ENCODE data around the gene LIME1.

DNA sequence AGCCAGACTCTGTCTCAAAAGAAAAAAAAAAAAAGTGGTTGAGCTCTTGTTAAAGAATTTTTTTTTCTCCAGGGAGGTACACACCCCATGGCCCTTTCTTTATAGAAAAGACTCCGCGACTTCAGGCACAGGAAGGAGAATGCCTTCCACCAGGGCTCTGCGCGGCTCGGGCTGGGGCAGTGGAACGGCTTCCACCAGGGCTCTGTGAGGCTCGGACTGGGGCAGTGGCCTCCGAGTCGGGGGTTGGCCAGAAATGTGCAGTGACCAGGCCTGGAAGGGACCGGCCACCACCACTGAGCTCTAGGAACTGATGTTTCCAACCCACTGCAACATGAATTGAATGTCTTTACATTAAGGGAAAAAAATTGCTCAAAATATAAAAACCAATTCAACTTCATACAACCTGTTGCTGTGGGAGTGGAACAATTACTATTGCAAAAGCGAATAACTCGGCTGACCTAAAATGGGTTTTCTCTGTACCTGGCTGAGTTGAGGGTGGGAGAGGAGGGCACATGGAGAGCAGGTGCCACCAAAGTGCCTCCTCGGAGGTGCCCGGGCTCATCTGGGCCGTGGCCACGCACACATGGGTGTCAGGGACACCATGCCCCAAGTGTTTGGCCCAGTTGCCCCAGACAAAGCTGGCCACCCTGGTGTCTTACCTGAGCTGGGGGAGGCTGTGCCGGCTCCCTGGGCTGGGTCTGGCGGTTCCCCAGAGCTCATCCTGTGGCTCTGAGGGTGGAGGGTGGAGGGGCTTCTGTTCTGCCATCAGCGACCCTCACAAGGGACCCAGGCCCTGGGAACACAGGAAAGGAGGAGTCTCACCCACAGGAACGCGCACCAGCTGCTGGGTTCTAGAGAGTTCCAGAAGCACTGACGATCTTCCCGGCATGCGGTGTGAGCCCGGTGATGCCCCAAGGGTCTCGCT, 32.4 kb downstream of the LIME1 start:
- TF ChIP-seq, protein P1, sequence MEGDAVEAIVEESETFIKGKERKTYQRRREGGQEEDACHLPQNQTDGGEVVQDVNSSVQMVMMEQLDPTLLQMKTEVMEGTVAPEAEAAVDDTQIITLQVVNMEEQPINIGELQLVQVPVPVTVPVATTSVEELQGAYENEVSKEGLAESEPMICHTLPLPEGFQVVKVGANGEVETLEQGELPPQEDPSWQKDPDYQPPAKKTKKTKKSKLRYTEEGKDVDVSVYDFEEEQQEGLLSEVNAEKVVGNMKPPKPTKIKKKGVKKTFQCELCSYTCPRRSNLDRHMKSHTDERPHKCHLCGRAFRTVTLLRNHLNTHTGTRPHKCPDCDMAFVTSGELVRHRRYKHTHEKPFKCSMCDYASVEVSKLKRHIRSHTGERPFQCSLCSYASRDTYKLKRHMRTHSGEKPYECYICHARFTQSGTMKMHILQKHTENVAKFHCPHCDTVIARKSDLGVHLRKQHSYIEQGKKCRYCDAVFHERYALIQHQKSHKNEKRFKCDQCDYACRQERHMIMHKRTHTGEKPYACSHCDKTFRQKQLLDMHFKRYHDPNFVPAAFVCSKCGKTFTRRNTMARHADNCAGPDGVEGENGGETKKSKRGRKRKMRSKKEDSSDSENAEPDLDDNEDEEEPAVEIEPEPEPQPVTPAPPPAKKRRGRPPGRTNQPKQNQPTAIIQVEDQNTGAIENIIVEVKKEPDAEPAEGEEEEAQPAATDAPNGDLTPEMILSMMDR (IDR thresholded peaks at IDR 0.05) = no peak
- TF ChIP-seq POLR2A (IDR thresholded peaks at IDR 0.05) = no peak
